ENCODE data around the gene DBF4B. TPM values are rescaled to one million over a fixed set of nuclear protein-coding genes. Genes with fewer than 3 reads are reported as not detected.
A peak's percentile ranks its signal among the peaks of the same experiment; 100 is the strongest.
"Not testable (repeated sequence)": the region's sequence is repeated elsewhere in the genome, so short reads cannot be mapped to it uniquely, and the experiment has no call there.

Gene DBF4B
- total RNA-seq, 1 donor from 2014 or later: 22.5 TPM

DNA sequence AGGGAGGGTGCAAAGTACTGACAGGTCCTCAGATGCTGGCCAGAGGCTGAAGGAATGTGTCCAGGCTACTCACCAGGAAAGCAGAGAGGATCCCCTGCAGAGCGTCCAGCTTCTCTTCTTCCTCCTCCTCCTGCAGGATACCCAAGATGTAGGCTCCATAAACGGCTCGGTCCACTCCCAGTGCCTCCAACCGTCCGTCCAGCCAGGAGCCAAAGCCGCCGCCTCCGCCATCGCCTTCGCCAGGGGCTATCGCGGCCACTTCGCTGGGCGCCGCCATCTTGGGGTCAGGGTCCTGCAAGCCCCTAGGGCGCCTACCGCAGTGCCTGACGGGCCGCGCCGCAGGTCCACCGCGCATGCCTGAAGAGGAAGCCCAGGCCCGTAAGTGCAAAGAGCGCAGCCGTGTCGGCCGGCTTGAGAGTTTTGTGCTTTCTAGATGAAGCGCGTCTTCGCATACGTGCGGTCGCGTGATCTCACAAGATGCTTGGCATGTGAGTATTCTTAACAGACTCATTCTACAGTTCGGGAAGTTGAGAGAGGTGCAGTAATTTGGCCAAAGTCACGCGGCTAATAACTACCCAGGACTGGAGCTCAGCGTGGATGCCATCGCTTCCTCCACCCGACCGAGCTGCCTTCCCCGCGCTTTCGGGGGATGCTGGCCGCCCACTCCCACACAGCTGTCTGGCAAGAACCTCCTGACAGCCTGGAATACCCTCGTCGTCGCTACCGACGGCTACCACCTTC is 18.8 kb upstream of the DBF4B start, which contains the start of gene CCDC43:
TSS of gene CCDC43 (minus strand) at position 300 of the 741 bp plus-strand sequence. CDS start at position 277, 23 bp downstream.
- H3K27me3 Mint-ChIP-seq (ENCODE audit: insufficient read depth): no peaks in the 10 kb centered on the region
- peaks cover 7% of the 10 kb centered on the region for H3K36me3 Mint-ChIP-seq (ENCODE audit: low read depth)
- intact Hi-C loops (cut with micrococcal nuclease): loop anchor here (1.0 kb wide), 4 partner anchors 19 to 458 kb away; partner anchors contain the start of genes DBF4B and EFTUD2
- peak within 1 kb of the TSS; percentile 89 for H3K27ac Mint-ChIP-seq
- peaks cover 32% of the 10 kb centered on the region for H3K4me1 Mint-ChIP-seq (ENCODE audit: low read depth)
- H3K9me3 Mint-ChIP-seq: no peaks in the 10 kb centered on the region
- peak; percentile 91 for DNase-seq (ENCODE audit: low spot score)
- H3K4me3 Mint-ChIP-seq: peak within 1 kb of the TSS; percentile 99

DNA sequence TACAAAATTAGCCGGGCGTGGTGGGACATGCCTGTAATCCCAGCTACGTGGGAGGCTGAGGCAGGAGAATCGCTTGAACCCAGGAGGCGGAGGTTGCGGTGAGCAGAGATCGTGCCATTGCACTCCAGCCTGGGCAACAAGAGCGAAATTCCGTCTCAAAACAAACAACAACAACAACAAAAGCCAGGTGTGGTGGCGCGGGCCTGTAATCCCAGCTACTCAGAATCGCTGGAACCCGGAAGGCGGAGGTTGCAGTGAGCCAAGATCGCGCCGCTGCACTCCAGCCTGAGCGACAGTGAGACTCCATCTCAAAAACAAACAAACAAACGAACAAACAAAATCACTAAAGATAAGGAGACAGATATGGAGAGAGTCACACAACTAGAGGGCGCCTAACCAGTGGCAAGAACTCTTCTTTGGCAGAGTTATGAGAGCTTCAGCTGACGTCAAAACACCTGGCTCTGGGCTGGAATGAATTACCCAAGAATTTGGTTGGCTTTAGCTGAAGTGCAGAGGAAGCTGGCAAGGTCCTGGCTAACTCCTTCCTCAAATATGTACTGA is 17.6 kb upstream of the DBF4B start:
- H3K36me3 Mint-ChIP-seq (ENCODE audit: low read depth); H3K9me3 Mint-ChIP-seq; H3K27me3 Mint-ChIP-seq (ENCODE audit: insufficient read depth); intact Hi-C loops (cut with micrococcal nuclease); DNase-seq (ENCODE audit: low spot score): not testable (repeated sequence)
- peak overlapping the region; percentile 4 for H3K27ac Mint-ChIP-seq
- H3K4me1 Mint-ChIP-seq (ENCODE audit: low read depth): peaks cover 32% of the 10 kb centered on the region
- peak overlapping the region; percentile 99 for H3K4me3 Mint-ChIP-seq

DNA sequence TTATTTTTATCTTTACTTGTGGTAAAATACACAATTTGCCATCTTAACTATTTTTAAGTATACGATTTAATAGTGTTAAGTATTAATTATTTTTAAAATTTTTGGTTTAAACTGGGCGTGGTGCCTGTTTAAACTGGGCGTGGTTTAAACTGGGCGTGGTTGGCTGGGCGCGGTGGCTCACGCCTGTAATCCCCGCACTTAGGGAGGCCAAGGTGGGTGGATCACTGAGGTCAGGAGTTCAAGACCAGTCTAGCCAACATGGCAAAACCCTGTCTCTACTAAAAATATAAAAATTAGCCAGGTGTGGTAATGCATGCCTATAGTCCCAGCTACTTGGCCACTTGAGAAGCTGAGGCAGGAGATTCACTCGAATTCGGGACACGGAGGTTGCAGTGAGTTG is 14.9 kb upstream of the DBF4B start:
- Mint-ChIP-seq H3K36me3 (ENCODE audit: low read depth) (peaks cover 2% of the 10 kb centered on the region), H3K4me1 (ENCODE audit: low read depth) (peaks cover 23% of the 10 kb centered on the region), H3K4me3 (no peak overlapping the region), H3K27me3 (ENCODE audit: insufficient read depth) (no peaks in the 10 kb centered on the region), H3K9me3 (no peaks in the 10 kb centered on the region), H3K27ac (no peak overlapping the region)
- intact Hi-C loops (cut with micrococcal nuclease): no loop called here
- DNase-seq (ENCODE audit: low spot score): no peak

DNA sequence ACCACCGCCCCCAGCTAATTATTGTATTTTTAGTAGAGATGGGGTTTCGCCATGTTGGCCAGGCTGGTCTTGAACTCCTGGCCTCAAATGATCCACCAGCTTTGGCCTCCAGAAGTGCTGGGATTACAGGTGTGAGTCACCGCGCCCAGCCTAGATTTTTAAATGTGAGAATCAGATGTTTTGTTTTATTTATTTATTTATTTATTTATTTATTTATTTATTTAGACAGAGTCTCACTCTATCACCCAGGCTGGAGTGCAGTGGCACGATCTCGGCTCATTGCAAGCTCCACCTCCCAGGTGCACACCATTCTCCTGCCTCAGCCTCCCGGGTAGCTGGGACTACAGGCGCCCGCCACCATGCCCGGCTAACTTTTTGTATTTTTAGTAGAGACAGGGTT is 8.2 kb upstream of the DBF4B start:
- H3K4me1 Mint-ChIP-seq (ENCODE audit: low read depth); DNase-seq (ENCODE audit: low spot score); H3K27ac Mint-ChIP-seq; H3K36me3 Mint-ChIP-seq (ENCODE audit: low read depth); H3K9me3 Mint-ChIP-seq; intact Hi-C loops (cut with micrococcal nuclease); H3K4me3 Mint-ChIP-seq; H3K27me3 Mint-ChIP-seq (ENCODE audit: insufficient read depth): not testable (repeated sequence)

DNA sequence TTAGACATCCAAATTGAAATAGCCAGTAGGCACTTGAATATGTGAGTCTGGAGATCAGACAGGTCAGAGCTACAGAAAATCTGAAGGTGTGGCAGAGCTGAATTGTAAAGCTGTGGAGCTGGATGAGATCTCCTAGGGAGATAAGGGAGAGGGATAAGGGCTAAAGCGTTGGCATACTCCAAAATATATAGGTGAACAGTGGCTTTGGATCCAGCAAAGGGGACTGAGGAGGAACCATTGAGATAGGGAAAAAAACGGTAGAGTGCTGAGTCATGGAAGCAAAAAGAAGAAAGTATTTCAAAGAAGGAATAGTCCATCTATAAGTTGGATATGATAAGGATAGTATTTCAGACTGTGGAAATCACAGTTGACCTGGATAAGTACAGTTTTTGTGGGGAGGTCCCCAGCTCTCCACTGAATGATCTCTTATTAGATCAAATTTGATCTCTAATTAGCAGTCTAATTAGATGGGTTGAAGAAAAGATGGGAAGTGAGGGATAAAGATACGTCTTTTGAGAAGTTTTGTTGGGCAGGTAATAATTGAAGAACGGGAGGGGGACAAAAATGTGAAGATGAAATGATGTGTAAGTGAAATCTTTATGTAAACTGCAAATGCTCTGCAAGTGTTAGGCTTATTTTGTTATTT is 587 bp upstream of the DBF4B start:
- Mint-ChIP-seq H3K36me3 (ENCODE audit: low read depth) (no peaks in the 10 kb centered on the region), H3K4me3 (no peak overlapping the region), H3K4me1 (ENCODE audit: low read depth) (peaks cover 5% of the 10 kb centered on the region), H3K27ac (no peak overlapping the region), H3K27me3 (ENCODE audit: insufficient read depth) (peaks cover 7% of the 10 kb centered on the region), H3K9me3 (no peaks in the 10 kb centered on the region)
- no peak for DNase-seq (ENCODE audit: low spot score)
- intact Hi-C loops (cut with micrococcal nuclease): loop anchor here (1.0 to 5.0 kb wide), 5 partner anchors 19 to 567 kb away; partner anchors contain the start of genes CCDC43, EFTUD2, HROB and NMT1

DNA sequence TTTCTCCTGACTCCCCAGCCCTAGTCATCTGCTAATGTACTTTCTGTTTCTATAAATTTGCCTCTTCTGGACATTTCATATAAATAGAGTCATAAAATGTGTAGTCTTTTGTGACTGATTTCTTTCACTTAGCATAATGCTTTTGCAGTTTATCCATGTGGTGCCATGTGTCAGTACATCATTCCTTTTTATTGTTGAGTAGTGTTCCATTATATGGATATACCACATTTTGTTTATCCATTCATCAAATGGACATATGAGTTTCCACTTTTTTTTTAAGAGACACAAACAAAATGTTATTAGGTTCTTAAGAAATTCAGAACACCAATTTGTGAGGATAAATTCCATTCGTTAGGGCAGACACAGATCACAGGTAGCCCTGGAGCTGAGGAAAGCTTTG is 11.0 kb downstream of the DBF4B start:
- Mint-ChIP-seq H3K36me3 (ENCODE audit: low read depth) (peaks cover 15% of the 10 kb centered on the region), H3K9me3 (no peaks in the 10 kb centered on the region), H3K4me1 (ENCODE audit: low read depth) (no peaks in the 10 kb centered on the region), H3K27me3 (ENCODE audit: insufficient read depth) (no peaks in the 10 kb centered on the region), H3K27ac (no peak overlapping the region), H3K4me3 (no peak overlapping the region)
- intact Hi-C loops (cut with micrococcal nuclease): no loop called here
- no peak for DNase-seq (ENCODE audit: low spot score)

DNA sequence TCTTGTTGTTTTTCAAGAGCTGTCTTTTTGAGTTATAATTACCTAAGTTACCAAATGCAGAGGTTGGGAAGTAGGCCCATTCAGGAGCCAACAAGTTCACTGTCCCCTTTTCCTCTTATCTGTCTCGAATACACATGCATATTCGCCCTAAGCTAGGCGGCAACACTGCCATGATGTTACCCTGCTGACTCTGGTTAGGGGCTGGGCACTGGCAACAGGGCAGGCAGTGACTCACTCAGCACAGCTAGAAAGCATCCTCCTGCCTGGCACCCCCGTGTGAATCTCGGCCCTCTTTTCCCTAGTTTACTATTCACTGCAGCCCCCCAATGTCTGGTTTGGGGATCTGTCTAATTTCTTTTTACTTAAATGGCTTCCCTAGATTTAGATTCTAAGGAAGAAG is 13.8 kb downstream of the DBF4B start:
- peaks cover 12% of the 10 kb centered on the region for H3K36me3 Mint-ChIP-seq (ENCODE audit: low read depth)
- no peaks in the 10 kb centered on the region for H3K27me3 Mint-ChIP-seq (ENCODE audit: insufficient read depth)
- no peak for DNase-seq (ENCODE audit: low spot score)
- no peak overlapping the region for H3K27ac Mint-ChIP-seq
- H3K9me3 Mint-ChIP-seq: no peaks in the 10 kb centered on the region
- no peak overlapping the region for H3K4me3 Mint-ChIP-seq
- H3K4me1 Mint-ChIP-seq (ENCODE audit: low read depth): no peaks in the 10 kb centered on the region
- intact Hi-C loops (cut with micrococcal nuclease): no loop called here

DNA sequence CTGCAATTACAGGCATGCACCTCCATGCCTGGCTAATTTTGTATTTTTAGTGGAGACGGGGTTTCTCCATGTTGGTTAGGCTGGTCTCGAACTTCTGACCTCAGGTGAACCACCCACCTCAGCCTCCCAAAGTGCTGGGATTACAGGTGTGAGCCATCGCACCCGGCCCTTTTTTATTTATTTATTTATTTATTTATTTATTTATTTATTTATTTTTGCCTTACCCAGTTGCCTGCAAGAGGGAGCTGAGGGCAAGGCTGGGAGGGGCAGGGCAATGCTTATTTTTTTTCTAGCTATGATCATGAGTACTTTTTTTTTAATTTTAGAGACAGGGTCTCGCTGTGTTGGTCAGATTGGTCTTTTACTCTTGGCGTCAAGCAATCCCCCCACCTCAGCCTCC is 17.7 kb downstream of the DBF4B start:
- H3K4me1 Mint-ChIP-seq (ENCODE audit: low read depth); H3K27ac Mint-ChIP-seq; H3K4me3 Mint-ChIP-seq; DNase-seq (ENCODE audit: low spot score); H3K9me3 Mint-ChIP-seq; H3K27me3 Mint-ChIP-seq (ENCODE audit: insufficient read depth); H3K36me3 Mint-ChIP-seq (ENCODE audit: low read depth); intact Hi-C loops (cut with micrococcal nuclease): not testable (repeated sequence)

DNA sequence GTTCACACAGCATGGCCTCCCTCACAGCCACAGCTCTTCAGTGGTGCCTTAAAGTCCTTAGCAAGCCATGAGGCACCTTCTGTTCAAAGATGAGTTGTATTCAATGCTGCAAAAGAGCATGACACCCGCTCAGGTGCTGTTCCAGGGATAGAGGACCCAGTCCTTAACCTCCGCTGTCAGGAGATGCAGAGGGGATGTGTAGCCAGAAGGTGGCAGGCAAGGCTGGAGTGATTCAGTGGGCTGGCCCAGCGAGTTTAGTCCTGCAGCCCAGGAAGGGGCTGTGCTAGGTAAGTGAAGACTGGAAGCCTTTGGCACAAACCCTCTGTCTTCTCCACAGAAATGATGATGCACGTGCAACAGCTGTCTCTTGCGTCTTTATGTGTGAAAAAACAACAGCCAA is 25.3 kb downstream of the DBF4B start:
- intact Hi-C loops (cut with micrococcal nuclease): no loop called here
- no peak for DNase-seq (ENCODE audit: low spot score)
- no peak overlapping the region for H3K4me3 Mint-ChIP-seq
- H3K4me1 Mint-ChIP-seq (ENCODE audit: low read depth): peaks cover 6% of the 10 kb centered on the region
- no peaks in the 10 kb centered on the region for H3K9me3 Mint-ChIP-seq
- no peaks in the 10 kb centered on the region for H3K27me3 Mint-ChIP-seq (ENCODE audit: insufficient read depth)
- peaks cover 17% of the 10 kb centered on the region for H3K36me3 Mint-ChIP-seq (ENCODE audit: low read depth)
- no peak overlapping the region for H3K27ac Mint-ChIP-seq

DNA sequence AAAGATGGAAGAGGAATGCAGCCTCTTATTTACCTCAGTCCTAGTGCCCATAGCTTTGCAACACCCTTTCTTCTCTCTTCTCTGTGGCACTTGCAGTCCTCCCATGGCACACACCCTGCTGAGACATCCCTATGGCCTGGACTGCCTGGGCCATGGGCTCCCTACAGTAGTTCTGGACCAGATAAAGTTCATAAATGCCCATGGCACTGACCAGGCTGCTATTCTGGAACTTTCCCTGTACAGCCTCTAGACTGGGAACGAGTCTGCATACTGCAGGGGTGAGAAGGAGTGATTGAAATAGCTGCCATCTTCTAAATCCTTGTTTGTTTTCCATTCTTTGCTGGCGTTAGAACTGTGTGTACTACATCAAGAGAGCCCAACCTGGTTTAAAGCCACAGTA is 25.8 kb downstream of the DBF4B start:
- Mint-ChIP-seq H3K27ac (no peak overlapping the region), H3K4me3 (no peak overlapping the region), H3K36me3 (ENCODE audit: low read depth) (peaks cover 20% of the 10 kb centered on the region), H3K4me1 (ENCODE audit: low read depth) (peaks cover 8% of the 10 kb centered on the region), H3K27me3 (ENCODE audit: insufficient read depth) (no peaks in the 10 kb centered on the region), H3K9me3 (no peaks in the 10 kb centered on the region)
- DNase-seq (ENCODE audit: low spot score): no peak
- intact Hi-C loops (cut with micrococcal nuclease): no loop called here

DNA sequence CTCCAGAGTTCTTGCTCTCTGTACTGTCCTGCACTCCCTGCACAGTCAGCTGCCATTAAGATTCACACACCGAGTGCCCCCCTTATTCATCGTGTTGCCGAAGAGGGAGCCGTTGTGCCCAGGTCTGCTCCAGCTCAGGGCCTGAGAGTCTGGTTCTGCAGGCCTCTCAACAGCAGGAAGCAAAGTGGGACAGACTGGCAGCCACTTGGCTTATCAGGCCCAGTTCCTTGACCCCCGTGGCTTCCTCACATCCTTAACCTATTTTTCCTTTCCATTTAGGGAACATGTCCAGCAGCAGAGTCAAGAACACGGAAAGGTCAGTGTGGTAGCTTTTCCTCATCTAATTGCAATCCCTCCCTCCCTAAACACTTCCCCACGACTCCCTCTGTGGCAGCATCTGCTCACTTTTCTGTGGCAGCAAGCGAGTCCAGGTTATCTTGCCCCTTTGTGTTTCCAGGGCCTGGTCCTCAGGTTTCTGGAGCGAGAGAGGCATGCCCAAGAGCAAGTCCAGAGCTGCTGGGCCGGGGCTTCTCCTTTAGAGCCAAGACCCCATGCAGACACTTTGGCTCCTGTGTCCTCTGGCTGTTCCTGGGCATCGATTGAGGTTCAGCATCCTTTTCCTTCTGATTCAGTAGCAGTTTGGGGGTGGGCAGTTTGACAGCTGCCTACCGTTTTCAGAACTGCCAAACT is 28.2 kb downstream of the DBF4B start:
- Mint-ChIP-seq H3K4me3 (no peak overlapping the region), H3K9me3 (no peaks in the 10 kb centered on the region), H3K27ac (no peak overlapping the region), H3K4me1 (ENCODE audit: low read depth) (peaks cover 8% of the 10 kb centered on the region), H3K27me3 (ENCODE audit: insufficient read depth) (no peaks in the 10 kb centered on the region), H3K36me3 (ENCODE audit: low read depth) (peaks cover 15% of the 10 kb centered on the region)
- no peak for DNase-seq (ENCODE audit: low spot score)
- intact Hi-C loops (cut with micrococcal nuclease): no loop called here

DNA sequence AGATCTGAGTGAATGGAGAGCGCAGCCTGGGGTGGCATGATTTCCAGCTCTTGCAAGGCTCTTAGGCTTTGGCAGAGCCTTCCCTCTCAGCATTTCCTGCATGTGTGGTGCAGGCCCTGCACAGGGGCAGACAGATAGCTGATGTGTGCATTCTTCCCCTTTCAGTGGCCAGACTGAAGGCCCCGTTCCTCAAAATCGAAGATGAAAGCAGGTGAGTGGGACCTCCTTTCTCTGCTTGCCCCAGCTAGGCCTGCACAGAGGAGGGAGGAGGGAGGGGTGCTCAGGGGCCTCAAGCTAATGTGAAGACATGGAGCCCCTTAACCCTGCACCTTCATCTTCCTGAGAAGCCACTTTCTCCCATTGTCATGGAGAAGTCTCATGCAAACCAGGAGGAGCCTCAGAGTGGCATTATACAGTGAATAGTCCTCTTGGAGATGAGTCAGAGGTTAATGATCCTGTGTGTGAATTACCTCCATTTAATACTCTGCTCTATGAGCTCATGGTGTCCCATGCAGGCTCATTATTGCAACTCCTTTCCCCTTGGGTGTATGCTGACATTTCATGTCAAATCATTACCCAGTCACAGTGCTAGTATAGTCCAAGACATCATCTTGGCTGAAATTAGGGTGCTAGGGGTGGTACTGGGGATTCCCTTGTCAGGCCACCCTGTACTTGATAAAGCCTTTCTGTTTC is 29.9 kb downstream of the DBF4B start:
- H3K9me3 Mint-ChIP-seq: no peaks in the 10 kb centered on the region
- peaks cover 19% of the 10 kb centered on the region for H3K36me3 Mint-ChIP-seq (ENCODE audit: low read depth)

More for the DNA sequence above, 29.9 kb downstream of the DBF4B start:
- intact Hi-C loops (cut with micrococcal nuclease): no loop called here
- Mint-ChIP-seq H3K4me1 (ENCODE audit: low read depth) (peaks cover 8% of the 10 kb centered on the region), H3K27ac (no peak overlapping the region), H3K27me3 (ENCODE audit: insufficient read depth) (no peaks in the 10 kb centered on the region), H3K4me3 (no peak overlapping the region)
- no peak for DNase-seq (ENCODE audit: low spot score)
